Right ventricle myocardium superior (tissue), 1 donor: ENCODE measurements around the gene ACTR1B. TPM values are rescaled to one million over a fixed set of nuclear protein-coding genes. Genes with fewer than 3 reads are reported as not detected.

Source experiments
- ATAC-seq: fragments of 200-7000 bp; cut with Tn5 transposase; one replicate; pipeline ENCODE4 v1.9.1; 2020; ENCODE audit warnings: mild to moderate bottlenecking; ENCODE audit not compliant: poor library complexity
- DNase-seq: peaks from one replicate; pipeline ENCODE4 v3.0.0-alpha.2; 2020
- intact Hi-C: fragments of 100-400 bp; cut with DNase I; formaldehyde crosslinking; loops from one replicate; pipeline ENCODE4 v1.11.2; 2022
- total RNA-seq: library from RNA; stranded (reverse); fragmentation: NEBNext Ultra II Directional; extraction: Animal tissue kit (Norgen Biotek cat#: 25700); gene quantifications from one replicate; pipeline ENCODE4 v1.2.1, GENCODE V29; 2021
- donor health status: DM: no; HTN: yes; CAD: no; lungs with severe emphysema.

ACTR1B gene
- total RNA-seq, 1 donor from 2014 or later = 54.5 TPM

DNA sequence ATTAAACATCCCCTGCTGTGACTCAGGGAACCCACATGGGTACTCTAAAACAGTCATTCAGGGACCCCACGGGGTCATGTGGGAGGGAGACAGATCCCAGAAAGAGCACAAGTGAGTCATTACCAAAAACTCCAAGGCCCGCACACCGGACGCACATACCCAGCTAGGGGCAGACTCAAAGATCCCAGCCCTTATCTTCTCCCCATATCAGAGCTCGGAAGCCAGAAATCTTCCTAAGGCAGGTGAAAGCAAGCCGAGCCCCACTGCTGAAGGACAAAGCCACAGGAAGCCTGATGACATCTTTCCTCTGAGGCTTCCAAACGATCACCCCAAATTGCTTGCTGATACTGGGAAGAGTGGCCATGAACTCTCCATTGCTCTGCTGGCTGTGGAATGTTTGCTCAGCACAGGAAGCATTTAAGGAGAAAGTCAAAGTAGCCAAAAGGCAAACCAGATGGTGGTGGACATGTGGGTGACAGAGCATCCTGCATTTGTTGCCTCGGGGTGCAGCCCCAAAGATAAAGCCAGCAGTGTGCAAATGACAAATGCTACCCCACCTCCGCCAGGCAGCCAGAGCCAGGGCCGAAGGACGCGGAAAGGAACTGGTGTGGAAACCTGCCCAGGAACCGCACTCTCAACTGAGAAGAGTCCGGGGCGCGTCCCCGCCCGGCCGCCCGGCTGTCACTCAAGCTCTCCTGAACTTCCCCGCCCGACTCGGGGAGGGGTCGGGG is 784 bp downstream of the ACTR1B start:
- DNase-seq = peak; percentile 85
- ATAC-seq = peak; percentile 44
- intact Hi-C loops = loop anchor here (2.0 kb wide), 1 partner anchor 16 kb away; the partner anchor contains the start of gene COX5B

DNA sequence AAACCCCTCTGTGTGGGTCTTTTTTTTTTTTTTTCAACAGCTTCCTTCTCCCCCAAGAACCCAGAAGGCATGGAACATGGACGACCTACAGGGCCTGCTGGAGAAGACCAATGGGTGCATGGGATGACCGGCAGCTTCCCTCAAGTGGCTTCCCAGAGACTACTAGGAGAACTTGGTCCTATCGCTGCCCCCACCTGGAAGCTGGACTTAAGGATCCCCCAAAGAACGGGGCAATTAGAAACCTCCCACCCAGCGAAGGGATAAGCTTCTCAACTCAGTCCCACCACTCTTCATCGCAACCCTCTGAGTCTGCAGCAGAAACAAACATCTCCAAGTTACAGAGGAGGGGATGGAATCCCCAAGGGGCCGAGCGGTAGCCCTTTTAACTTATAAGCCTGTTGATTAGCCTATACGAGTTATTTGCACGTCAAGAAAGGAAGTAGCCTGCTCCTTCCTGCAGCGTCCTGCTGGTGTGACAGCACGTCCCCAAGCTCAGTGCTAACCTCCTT is 1.4 kb downstream of the ACTR1B start:
- ATAC-seq = no peak
- intact Hi-C loops = loop anchor here (2.0 kb wide), 1 partner anchor 16 kb away; the partner anchor contains the start of gene COX5B
- DNase-seq = no peak

DNA sequence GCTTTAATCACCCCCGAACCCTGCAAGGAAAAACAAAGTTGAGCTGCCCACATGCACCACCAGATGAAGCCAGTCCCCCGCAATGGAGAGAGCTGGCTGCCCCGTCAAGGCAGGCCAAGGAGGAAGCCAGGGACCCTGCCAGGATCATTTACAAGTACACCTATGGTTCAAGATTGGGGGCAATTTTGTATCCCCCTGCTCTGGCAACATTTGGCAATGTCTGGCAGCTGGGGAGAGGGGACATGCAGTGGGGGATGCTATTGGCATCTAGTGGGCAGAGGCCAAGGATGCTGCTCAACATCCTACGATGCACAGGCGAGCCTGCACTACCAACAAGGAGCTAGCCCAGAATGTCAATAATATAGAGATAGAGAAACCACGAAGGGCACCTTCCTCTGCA is 1.9 kb downstream of the ACTR1B start:
- intact Hi-C loops = loop anchor here (2.0 kb wide), 1 partner anchor 15 kb away; the partner anchor contains the start of gene COX5B
- ATAC-seq = no peak
- DNase-seq = no peak

DNA sequence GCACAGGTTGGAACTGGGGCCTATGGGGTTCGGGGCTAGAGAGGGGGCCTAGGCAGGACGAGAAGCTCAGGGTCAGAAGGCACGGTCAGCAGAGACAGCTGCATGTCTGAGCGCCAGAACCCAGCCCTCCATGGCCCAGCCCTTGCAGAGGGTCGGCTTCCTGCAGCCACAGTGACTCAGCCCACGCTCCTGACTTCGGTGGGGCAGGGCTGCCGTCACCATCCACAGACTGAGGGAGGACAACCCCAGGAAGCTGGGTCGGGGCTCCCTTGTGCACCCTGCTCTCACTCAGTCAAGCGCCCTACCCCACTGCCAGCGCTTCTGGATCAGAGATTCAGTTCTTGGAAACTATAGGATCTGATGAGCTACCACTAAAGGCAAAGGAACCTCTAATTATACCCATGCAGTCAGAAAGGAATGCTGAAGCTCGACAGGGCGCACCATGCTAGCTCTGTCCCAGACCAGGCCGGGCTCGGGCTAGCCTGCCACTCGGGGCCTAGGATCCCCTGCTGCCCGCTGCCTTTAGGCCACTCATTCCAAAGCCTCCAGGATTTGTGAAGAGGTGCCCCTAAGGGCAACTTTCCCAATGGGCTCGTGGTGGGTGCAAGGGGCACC is 3.0 kb downstream of the ACTR1B start:
- intact Hi-C loops = no loop called here
- no peak for ATAC-seq
- DNase-seq = no peak

DNA sequence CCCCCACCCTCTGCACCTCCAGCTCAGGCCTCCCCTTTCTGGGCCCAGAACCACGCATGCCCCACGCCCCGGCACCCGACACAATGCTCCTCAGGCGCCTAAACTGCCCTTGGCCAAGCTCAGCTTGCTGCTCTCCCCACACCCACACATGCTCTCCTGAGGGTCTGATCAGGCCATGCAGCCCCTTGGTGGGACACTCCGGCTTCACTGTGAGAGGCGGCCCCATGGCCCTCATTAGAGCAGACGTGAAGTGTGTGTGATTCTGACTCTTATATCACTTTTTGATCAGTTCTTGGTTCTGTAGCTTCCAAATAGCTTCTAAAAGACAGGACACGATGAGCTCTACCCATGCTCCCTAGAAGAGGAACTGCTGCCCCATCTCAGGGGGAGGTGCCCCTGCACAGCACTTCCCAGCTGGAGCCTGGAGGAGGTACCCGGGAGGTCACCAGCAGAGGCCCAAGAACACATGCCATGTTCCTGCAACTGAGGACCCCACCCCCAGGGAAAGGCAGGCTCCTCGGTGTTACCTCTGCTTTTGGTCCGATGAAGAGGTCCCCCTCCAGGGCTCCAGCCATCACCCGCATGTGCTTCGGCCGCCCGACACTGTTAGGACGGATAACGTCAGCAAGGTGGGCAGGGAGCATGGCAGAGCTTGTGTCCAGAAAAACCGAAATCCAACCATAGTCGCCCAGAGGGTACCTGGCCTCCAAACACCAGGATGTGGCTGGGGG is 3.6 kb downstream of the ACTR1B start:
- intact Hi-C loops = no loop called here
- ATAC-seq = no peak
- DNase-seq = no peak

DNA sequence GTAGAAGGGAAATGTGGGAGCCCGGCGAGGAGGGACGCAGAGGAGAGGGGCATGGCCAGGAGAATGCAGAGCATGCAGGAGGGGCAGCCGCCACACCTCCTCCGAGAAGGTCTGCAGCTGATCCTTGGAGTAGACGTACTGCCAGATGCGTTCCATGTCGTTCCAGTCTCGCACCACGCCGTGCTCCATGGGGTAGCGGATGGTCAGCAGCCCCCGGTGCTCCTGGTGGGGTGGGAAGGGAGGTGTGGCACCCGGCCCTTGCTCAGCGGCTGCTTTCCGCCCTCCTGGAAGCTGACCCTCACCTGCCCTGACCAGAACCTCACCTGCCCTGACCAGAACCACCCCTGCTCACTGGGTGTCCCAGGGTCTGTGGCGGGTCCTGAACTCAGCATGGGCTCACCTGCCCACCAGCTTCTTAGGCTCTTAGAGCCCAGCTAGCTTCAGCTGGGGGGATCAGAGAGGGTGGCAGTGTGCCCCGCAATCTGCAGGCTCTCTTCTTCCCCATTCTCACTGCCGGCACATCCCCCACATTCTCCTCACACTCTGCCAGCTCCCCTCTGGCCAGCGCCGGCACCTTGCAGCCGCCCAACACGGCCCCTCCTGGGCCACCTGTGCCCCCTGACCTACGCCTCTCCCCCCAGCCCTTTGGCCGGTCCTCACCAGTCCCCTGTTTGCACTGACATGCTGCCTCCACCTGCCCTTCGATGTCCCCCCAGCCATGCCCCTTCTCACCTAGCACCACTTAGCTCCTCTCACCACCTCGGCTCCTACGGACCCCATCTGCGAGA is 4.4 kb downstream of the ACTR1B start:
- intact Hi-C loops = no loop called here
- no peak for ATAC-seq
- DNase-seq = no peak

DNA sequence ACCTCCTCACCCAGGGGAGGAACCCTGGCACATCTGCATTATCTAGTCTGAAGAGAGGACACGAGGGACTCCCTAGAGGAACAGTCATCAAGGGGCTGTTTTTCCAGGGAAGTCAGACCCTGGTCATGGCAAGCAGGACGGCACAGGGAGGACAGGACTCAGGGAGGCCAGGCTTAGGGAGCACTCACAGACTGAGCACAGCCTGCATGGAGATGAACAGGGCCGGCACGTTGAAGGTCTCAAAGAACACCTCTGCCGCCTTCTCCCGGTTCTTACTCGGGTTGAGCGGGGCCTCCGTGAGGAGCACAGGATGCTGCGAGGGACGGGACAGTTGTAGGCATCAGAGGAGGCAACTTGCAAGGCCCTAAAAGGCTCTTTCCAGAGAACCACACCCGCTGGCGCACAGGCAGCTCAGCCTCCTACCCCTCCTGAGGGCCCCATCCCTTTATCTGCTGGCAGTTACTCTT is 5.1 kb downstream of the ACTR1B start:
- intact Hi-C loops = no loop called here
- no peak for ATAC-seq
- no peak for DNase-seq

DNA sequence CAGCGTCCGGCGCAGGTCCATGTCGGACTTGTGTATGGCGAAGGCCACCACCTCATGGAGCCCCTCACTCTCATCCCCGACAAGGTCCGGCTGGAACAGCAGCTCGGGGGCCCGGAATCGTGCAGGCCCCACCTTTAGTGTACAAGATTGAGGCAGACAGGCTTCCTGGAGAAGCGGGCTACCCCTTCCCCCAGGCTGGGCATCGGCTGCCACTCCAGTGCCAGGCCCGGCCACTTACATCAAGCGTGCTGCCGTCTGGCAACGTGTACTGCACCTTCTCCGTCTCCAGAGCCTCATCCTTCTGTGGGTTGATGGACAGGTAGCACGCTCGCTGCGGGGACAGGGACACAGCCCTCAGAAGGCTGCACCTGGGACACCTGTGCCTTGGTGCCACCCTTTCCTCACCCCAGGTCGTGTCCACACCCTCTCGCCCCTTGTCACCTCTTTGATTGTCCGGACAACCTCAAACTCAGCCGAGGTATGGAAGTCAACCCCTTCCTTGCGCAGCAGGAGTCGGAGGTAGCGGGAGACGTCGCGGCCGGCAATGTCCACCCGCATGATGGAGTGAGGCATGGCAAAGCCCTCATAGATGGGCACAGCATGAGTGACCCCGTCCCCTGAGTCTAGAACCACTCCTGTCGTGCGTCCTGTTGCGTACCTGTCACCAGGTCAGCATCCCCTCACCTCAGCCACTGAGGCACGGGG is 5.7 kb downstream of the ACTR1B start:
- no peak for ATAC-seq
- intact Hi-C loops = no loop called here

DNA sequence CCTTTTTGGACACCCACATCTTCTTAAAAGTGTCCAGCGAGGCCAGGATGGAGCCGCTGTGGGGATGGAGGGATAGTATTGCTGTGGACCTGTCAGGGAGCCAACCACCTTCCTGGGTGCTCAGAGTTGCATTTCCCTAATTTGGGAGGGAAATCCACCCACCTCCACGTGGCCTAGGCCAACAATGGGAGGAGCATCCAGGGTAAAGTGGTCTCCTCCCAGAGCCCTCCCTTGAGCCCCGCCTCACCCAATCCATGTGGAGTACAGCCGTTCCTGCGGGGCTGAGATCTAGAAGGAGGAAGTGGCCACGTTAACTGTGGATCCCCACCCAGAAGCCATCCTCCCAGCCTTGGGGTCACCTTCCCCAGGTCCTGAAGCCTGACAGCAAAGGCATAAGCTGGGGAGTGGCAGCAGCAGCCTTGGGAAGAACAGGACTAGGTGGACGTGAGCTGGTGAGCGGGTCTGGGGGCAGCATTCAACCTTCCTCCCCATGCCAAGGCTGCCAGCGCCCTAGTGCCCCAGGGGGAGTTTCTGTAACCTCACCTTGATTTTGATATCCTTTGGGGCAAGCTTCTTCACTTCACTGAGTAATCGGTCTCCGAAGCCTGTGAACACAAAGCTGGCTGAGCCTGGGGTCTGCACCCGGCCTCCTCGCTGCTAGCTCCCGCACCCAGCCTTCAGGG is 6.8 kb downstream of the ACTR1B start:
- DNase-seq = no peak
- intact Hi-C loops = no loop called here

More for the DNA sequence above, 5.7 kb downstream of the ACTR1B start:
- DNase-seq = no peak

DNA sequence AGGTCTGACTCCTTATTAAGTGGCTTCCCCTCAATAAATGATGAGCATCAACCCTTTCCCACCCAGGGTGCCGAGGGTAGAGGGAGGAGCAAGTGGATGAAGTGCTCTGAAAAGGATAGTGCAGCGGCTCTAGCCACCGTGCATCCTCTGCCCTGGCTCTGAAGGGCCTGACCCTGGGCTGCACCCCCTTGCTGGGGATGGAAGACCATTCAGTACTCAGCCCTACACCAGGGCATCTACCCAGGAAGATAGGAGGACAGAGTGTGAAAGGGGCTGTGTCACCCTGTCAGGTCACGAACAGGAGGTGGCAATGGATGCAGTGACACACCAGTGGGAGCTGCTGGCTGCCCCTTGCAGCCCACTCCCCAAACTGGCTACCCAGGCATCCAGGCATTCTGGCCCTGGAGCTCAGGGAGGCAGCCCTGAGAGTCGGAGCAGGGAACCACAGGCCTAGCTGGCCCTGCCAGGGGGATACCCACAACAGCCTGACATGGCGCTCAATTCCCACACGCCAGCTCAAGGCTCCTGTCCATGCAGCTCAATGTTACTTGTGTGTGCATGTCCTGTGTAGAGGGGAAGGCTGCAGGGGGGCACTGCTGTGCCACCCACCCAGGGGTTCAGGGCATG is 7.6 kb downstream of the ACTR1B start:
- no peak for ATAC-seq
- intact Hi-C loops = no loop called here
- no peak for DNase-seq

More for the DNA sequence above, 6.8 kb downstream of the ACTR1B start:
- ATAC-seq = no peak

DNA sequence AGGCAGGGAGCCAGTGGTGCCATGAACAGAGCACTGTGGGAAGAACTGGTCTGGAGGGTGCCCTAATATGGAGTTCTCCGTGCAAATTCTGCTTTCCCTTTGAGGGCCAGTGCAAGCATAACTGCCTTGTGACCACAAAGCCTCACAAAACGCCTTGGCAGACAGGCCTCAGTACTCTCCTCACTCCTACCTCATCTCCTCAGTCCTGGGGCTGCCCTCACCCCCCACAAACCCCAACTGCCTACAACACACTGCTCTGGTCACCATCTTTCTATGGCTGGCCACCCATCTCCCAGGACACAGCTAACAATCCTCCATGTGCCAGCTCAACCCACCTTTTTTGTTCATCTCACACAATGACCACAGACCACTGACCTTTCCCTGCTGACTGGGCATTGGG is 9.1 kb downstream of the ACTR1B start:
- ATAC-seq = no peak
- intact Hi-C loops = no loop called here

DNA sequence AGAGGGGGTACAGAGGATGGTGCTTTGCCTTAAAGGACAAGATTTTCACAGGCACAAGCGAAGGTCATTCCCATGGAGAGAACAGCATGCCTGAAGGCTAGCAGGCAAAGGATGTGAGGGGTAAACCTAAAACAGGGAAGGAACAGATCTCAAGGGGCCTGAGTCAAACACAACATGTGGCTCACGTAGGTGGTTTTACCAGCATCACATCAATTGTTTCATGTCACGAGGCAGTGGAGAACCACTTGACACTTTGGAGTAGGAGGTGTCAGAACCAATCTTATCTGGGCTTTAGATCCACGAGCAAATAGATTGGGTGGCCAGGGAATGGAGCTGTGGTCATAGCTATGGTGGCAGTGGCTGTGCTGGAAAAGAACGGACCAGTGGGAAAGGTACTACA is 9.5 kb downstream of the ACTR1B start:
- intact Hi-C loops = no loop called here
- ATAC-seq (no peak), DNase-seq (no peak)

More for the DNA sequence above, 9.1 kb downstream of the ACTR1B start:
- no peak for DNase-seq

DNA sequence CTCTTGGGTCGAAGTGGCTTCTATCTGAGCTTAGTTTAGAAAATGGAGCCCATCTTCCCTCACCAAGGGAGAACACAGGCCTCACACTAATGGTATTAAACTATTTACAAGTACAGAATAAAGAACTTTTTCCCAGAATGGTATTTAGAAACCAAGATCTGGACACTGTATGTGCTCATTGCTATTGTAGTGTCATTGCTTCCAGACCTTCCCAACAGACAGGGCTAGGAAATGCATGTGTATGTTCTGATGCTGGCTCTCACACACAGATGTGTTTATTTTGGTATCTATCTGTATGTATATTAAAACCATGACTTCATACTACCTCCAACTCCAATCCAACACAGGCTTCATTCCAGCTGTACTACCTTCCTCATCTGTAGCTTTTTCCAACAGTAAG is 10.0 kb downstream of the ACTR1B start:
- DNase-seq (no peak), ATAC-seq (no peak)
- intact Hi-C loops = no loop called here

DNA sequence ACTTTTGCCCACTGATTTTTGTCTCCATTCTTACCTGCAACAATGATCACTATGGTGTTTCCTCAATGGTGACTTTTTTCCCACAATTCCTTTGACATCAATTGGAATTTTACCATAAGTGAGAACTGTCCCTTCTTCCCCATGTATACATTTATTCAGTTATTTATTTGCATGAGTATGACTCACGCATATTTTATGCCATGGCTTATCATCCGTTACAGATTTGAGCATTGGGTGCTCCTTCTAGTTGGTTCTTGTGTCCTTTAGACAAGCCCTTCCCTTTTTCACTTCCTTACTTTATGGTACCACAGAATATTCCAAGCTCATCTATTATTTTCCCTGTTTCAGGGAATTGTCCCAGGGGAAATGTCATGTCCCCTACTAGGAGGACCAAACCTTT is 10.4 kb downstream of the ACTR1B start:
- intact Hi-C loops = no loop called here
- ATAC-seq = no peak
- no peak for DNase-seq

DNA sequence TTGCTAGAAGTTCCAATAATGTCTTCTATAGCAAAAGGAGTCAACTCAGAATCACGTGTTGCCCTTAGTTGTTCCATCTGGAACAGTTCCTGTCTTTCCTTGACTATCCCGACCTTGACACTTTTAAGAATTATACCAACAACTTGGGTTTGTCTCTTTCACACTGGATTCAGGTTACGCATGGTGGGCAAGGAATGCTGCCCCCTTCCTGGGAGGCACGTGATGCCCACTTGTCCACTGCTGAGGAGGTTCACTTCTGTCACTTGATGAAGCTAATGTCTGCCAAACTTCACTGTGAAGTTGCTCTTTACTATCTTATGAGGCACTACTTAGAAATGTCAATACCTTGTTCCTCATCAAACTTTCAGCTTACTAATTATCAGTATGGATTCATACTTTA is 12.7 kb downstream of the ACTR1B start:
- intact Hi-C loops = no loop called here
- no peak for DNase-seq
- no peak for ATAC-seq

DNA sequence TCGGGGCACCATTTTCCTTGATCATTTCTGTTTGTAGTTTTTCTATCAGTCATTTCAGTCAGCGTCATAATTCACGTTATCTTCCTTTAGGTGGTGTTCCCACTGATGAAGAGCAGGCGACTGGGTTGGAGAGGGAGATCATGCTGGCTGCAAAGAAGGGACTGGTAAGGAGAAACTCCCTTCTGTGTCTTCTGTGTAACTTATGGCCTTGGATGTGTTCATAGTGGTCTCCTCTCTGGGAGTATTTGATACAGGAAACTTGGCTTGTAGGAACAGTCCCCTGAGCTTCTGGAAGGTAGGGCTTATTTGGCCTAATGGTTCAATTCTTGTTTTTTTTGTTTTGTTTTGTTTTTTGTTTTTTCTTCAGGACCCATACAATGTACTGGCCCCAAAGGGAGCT is 16.9 kb downstream of the ACTR1B start:
- no peak for ATAC-seq
- DNase-seq = no peak
- intact Hi-C loops = loop anchor here (2.0 to 5.0 kb wide), 2 partner anchors 16 to 50 kb away; no protein-coding TSS in a partner anchor
